Loucy (cell line): ENCODE results near the gene ARSA.

Experiments used
- H2AFZ ChIP-seq: fragments of 200-600 bp; sonication (generic); 2 replicates; pipeline ENCODE4 v1.6.0; 2016; ENCODE audit warnings: antibody characterized with exemption, mild to moderate bottlenecking, low read length, moderate library complexity
- H3F3A ChIP-seq: fragments of 200-600 bp; 2 replicates; pipeline ENCODE4 v1.6.0; 2016; ENCODE audit warnings: antibody characterized with exemption, low read depth, mild to moderate bottlenecking
- H3K27me3 ChIP-seq: fragments of 200-600 bp; sonication (generic); 2 replicates; pipeline ENCODE4 v1.6.1; 2014; ENCODE audit warnings: low read length, mild to moderate bottlenecking; ENCODE audit not compliant: insufficient read depth, poor library complexity, severe bottlenecking
- H3K36me3 ChIP-seq: fragments of 200-600 bp; sonication (generic); 2 replicates; pipeline ENCODE4 v1.6.1; 2016; ENCODE audit warnings: low read length; ENCODE audit not compliant: insufficient read depth
- H3K4me1 ChIP-seq: fragments of 200-600 bp; sonication (generic); 2 replicates; pipeline ENCODE4 v1.5.1; 2014; ENCODE audit warnings: low read length, mild to moderate bottlenecking; ENCODE audit not compliant: insufficient read depth, poor library complexity, severe bottlenecking
- H3K4me2 ChIP-seq: fragments of 200-600 bp; sonication (generic); 2 replicates; pipeline ENCODE4 v1.6.0; 2014; ENCODE audit warnings: antibody characterized with exemption, low read length, low read depth, mild to moderate bottlenecking; ENCODE audit not compliant: poor library complexity, severe bottlenecking
- H3K4me3 ChIP-seq: fragments of 200-600 bp; sonication (generic); 2 replicates; pipeline ENCODE4 v1.5.1; 2014; ENCODE audit warnings: low read length, mild to moderate bottlenecking, mixed read lengths; ENCODE audit not compliant: poor library complexity, severe bottlenecking
- H3K79me2 ChIP-seq: fragments of 200-600 bp; sonication (generic); 2 replicates; pipeline ENCODE4 v1.6.1; 2014; ENCODE audit warnings: low read length; ENCODE audit not compliant: insufficient read depth
- H3K9ac ChIP-seq: fragments of 200-600 bp; sonication (generic); 2 replicates; pipeline ENCODE4 v1.6.0; 2014; ENCODE audit warnings: mild to moderate bottlenecking, low read depth, low read length, moderate library complexity; ENCODE audit not compliant: poor library complexity, severe bottlenecking
- H3K9me2 ChIP-seq: fragments of 200-600 bp; sonication (generic); replicated peaks from 2 replicates; pipeline ENCODE4 v1.6.1; 2016; ENCODE audit warnings: low read depth, low read length, mixed read lengths
- H3K9me3 ChIP-seq: fragments of 200-600 bp; sonication (generic); 2 replicates; pipeline ENCODE4 v1.6.1; 2014; ENCODE audit warnings: mild to moderate bottlenecking, antibody characterized with exemption, low read length, low read depth; ENCODE audit not compliant: insufficient read depth
- H4K20me1 ChIP-seq: fragments of 200-600 bp; sonication (generic); 2 replicates; pipeline ENCODE4 v1.6.0; 2014; ENCODE audit warnings: antibody characterized with exemption, low read length, mild to moderate bottlenecking; ENCODE audit not compliant: insufficient read depth, poor library complexity, severe bottlenecking
- CTCF ChIP-seq: fragments of 200-600 bp; sonication (generic); conservative IDR thresholded peaks from 2 replicates; pipeline ENCODE4 v1.5.1; 2014; ENCODE audit warnings: mild to moderate bottlenecking, antibody characterized with exemption, low read length
- EZH2phosphoT487 ChIP-seq: fragments of 200-600 bp; IDR thresholded peaks from 2 replicates; pipeline ENCODE4 v1.6.1; 2018; ENCODE audit warnings: antibody characterized with exemption, mild to moderate bottlenecking, moderate library complexity, borderline replicate concordance

ARSA gene

GRCh38 chr22:50612528-50613221 lies 15.3 kb downstream of the ARSA start:
- no peaks in the 10 kb centered on the region for H3K36me3 ChIP-seq
- H2AFZ ChIP-seq = no peak overlapping the region
- H3K9ac ChIP-seq = no peak overlapping the region
- H3K9me3 ChIP-seq = no peaks in the 10 kb centered on the region
- no peak overlapping the region for H3K4me3 ChIP-seq
- no peaks in the 10 kb centered on the region for H3K9me2 ChIP-seq
- H3F3A ChIP-seq = no peaks in the 10 kb centered on the region
- no peaks in the 10 kb centered on the region for H3K4me1 ChIP-seq
- no peaks in the 10 kb centered on the region for H3K27me3 ChIP-seq
- H4K20me1 ChIP-seq = no peaks in the 10 kb centered on the region
- no peaks in the 10 kb centered on the region for H3K79me2 ChIP-seq
- TF ChIP-seq CTCF (no peak), EZH2phosphoT487 (no peak)
- H3K4me2 ChIP-seq = no peak overlapping the region

GRCh38 chr22:50612168-50612527 lies 15.8 kb downstream of the ARSA start:
- Histone ChIP-seq H3K9ac (no peak overlapping the region), H2AFZ (no peak overlapping the region), H3K79me2 (no peaks in the 10 kb centered on the region), H3F3A (no peaks in the 10 kb centered on the region), H3K4me2 (no peak overlapping the region), H3K27me3 (no peaks in the 10 kb centered on the region), H3K36me3 (no peaks in the 10 kb centered on the region), H3K9me3 (no peaks in the 10 kb centered on the region), H3K4me3 (no peak overlapping the region), H3K4me1 (no peaks in the 10 kb centered on the region), H3K9me2 (no peaks in the 10 kb centered on the region), H4K20me1 (no peaks in the 10 kb centered on the region)
- no peak for TF ChIP-seq EZH2phosphoT487
- TF ChIP-seq CTCF = no peak

GRCh38 chr22:50611341-50612060 lies 16.5 kb downstream of the ARSA start:
- TF ChIP-seq EZH2phosphoT487 = no peak
- no peak for TF ChIP-seq CTCF
- Histone ChIP-seq H2AFZ (no peak overlapping the region), H4K20me1 (no peaks in the 10 kb centered on the region), H3K9ac (no peak overlapping the region), H3F3A (no peaks in the 10 kb centered on the region), H3K27me3 (no peaks in the 10 kb centered on the region), H3K9me2 (no peaks in the 10 kb centered on the region), H3K4me3 (no peak overlapping the region), H3K79me2 (no peaks in the 10 kb centered on the region), H3K9me3 (no peaks in the 10 kb centered on the region), H3K4me2 (no peak overlapping the region), H3K36me3 (no peaks in the 10 kb centered on the region), H3K4me1 (no peaks in the 10 kb centered on the region)
